Fibroblast of lung (primary cell): ENCODE measurements around the gene RFPL2. TPM values are rescaled to one million over a fixed set of nuclear protein-coding genes. Genes with fewer than 3 reads are reported as not detected.

Experiments
- DNase-seq, 2 donors: peaks; one replicate each; pipeline versions ENCODE4 v3.0.0 to v3.0.0-alpha.2; 2010; ENCODE audit warnings: low read depth in 2 of 2
- H2AFZ ChIP-seq: 2 replicates; pipeline ENCODE4 v1.5.1; 2012; ENCODE audit warnings: low read length, control low read depth, inconsistent platforms
- H3K27ac ChIP-seq: 2 replicates; pipeline ENCODE4 v1.5.1; 2011; ENCODE audit warnings: low read length, control low read depth; ENCODE audit not compliant: insufficient read depth
- H3K27me3 ChIP-seq: 2 replicates; pipeline ENCODE4 v1.5.1; 2011; ENCODE audit warnings: mild to moderate bottlenecking, low read length; ENCODE audit not compliant: control insufficient read depth, insufficient read depth
- H3K36me3 ChIP-seq: 2 replicates; pipeline ENCODE4 v1.5.1; 2011; ENCODE audit warnings: low read length; ENCODE audit not compliant: control insufficient read depth, insufficient read depth
- H3K4me1 ChIP-seq: 2 replicates; pipeline ENCODE4 v1.5.1; 2011; ENCODE audit warnings: low read length; ENCODE audit not compliant: control insufficient read depth, insufficient read depth; ENCODE audit errors: extremely low read depth
- H3K4me2 ChIP-seq: 2 replicates; pipeline ENCODE4 v1.5.1; 2011; ENCODE audit warnings: low read length, control low read depth; ENCODE audit not compliant: insufficient read depth; ENCODE audit errors: extremely low read depth
- H3K4me3 ChIP-seq, 4 experiments: fragments of 200-600 bp in 1 of 4; sonication (generic) in 1 of 4; replicated peaks in 1 of 4; 2 replicates each; pipeline ENCODE4 v1.5.1; 2011 to 2016; ENCODE audit warnings: low read length in 4 of 4, low read depth in 3 of 4, mild to moderate bottlenecking in 3 of 4, control low read depth in 2 of 4, inconsistent platforms in 1 of 4, mixed read lengths in 1 of 4; ENCODE audit not compliant: insufficient read depth in 1 of 4; ENCODE audit errors: control extremely low read depth in 1 of 4
- H3K79me2 ChIP-seq: 2 replicates; pipeline ENCODE4 v1.5.1; 2012; ENCODE audit warnings: mild to moderate bottlenecking, low read length, inconsistent platforms; ENCODE audit not compliant: control insufficient read depth, insufficient read depth
- H3K9ac ChIP-seq: 2 replicates; pipeline ENCODE4 v1.5.1; 2011; ENCODE audit warnings: mild to moderate bottlenecking, low read length, control low read depth; ENCODE audit not compliant: insufficient read depth
- H3K9me3 ChIP-seq: 2 replicates; pipeline ENCODE4 v1.5.1; 2012; ENCODE audit warnings: low read depth, low read length; ENCODE audit not compliant: control insufficient read depth, insufficient read depth
- H4K20me1 ChIP-seq: 2 replicates; pipeline ENCODE4 v1.5.1; 2011; ENCODE audit warnings: low read length; ENCODE audit not compliant: control insufficient read depth, insufficient read depth; ENCODE audit errors: extremely low read depth
- EZH2 ChIP-seq: IDR thresholded peaks from 2 replicates; pipeline ENCODE4 v1.5.1; 2012; ENCODE audit warnings: low read length, control low read depth, mild to moderate bottlenecking; ENCODE audit errors: missing control alignments
- polyA minus RNA-seq: library from RNA; depleted of rRNA, polyadenylated mRNA; stranded (reverse); fragments of >200 nt; gene quantifications from 2 replicates; pipeline ENCODE4 v1.2.3, GENCODE V29; 2011; ENCODE audit warnings: low replicate concordance
- polyA plus RNA-seq, 2 donors: library from polyadenylated mRNA; depleted of rRNA in 1 of 2; stranded (reverse) in 1 of 2; unstranded in 1 of 2; fragments of >200 nt; gene quantifications; 2 replicates each; pipeline ENCODE4 v1.2.1, GENCODE V29; 2011 to 2012; ENCODE audit warnings: missing spikeins in 1 of 2
- total RNA-seq: library from RNA; depleted of rRNA; stranded (reverse); fragments of >200 nt; gene quantifications from 2 replicates; pipeline ENCODE4 v1.2.1, GENCODE V29; 2014
- TF ChIP-seq, protein P1 (sequence below), 2 donors: IDR thresholded peaks in 1 of 2; conservative IDR thresholded peaks in 1 of 2; 1 replicate in 1 of 2; 2 replicates in 1 of 2; pipeline ENCODE4 v1.5.1; 2011 to 2012; ENCODE audit warnings: low read length in 2 of 2, control low read depth in 1 of 2, inconsistent platforms in 1 of 2, low read depth in 1 of 2, mild to moderate bottlenecking in 1 of 2

RFPL2 gene
- total RNA-seq: not detected in 2 replicates
- not detected in 2 replicates for polyA plus RNA-seq
- not detected in 2 replicates for polyA plus RNA-seq (2012)
- polyA minus RNA-seq: not detected in 2 replicates

GRCh38 chr22:32204856-32205722 lies at the start of gene RFPL2:
TSS of gene RFPL2 (minus strand) at chr22:32205073. CDS start at chr22:32202451, 2,622 bp downstream.
- no peaks in the 10 kb centered on the region for H3K79me2 ChIP-seq
- no peak within 1 kb of the TSS for H3K4me2 ChIP-seq
- no peak within 1 kb of the TSS for H3K27ac ChIP-seq
- TF ChIP-seq, protein P1, sequence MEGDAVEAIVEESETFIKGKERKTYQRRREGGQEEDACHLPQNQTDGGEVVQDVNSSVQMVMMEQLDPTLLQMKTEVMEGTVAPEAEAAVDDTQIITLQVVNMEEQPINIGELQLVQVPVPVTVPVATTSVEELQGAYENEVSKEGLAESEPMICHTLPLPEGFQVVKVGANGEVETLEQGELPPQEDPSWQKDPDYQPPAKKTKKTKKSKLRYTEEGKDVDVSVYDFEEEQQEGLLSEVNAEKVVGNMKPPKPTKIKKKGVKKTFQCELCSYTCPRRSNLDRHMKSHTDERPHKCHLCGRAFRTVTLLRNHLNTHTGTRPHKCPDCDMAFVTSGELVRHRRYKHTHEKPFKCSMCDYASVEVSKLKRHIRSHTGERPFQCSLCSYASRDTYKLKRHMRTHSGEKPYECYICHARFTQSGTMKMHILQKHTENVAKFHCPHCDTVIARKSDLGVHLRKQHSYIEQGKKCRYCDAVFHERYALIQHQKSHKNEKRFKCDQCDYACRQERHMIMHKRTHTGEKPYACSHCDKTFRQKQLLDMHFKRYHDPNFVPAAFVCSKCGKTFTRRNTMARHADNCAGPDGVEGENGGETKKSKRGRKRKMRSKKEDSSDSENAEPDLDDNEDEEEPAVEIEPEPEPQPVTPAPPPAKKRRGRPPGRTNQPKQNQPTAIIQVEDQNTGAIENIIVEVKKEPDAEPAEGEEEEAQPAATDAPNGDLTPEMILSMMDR (conservative IDR thresholded peaks at IDR 0.05 in 1 of 2, IDR thresholded peaks at IDR 0.05 in 1 of 2; ENCODE audit: low read depth in 1 of 2, low read length in 2 of 2): no peak
- no peak for TF ChIP-seq EZH2
- H3K27me3 ChIP-seq: peaks cover 4% of the 10 kb centered on the region
- no peaks in the 10 kb centered on the region for H3K36me3 ChIP-seq
- no peaks in the 10 kb centered on the region for H3K4me1 ChIP-seq
- no peaks in the 10 kb centered on the region for H3K9me3 ChIP-seq
- no peaks in the 10 kb centered on the region for H4K20me1 ChIP-seq
- no peak within 1 kb of the TSS for H2AFZ ChIP-seq
- H3K4me3 ChIP-seq: no peak within 1 kb of the TSS
- DNase-seq: peak in 1 of 2 donors; percentile 27
- no peak within 1 kb of the TSS for H3K9ac ChIP-seq

- no peak overlapping the region for H3K4me2 ChIP-seq
- H4K20me1 ChIP-seq: no peaks in the 10 kb centered on the region
- TF ChIP-seq, protein P1 (conservative IDR thresholded peaks at IDR 0.05 in 1 of 2, IDR thresholded peaks at IDR 0.05 in 1 of 2; ENCODE audit: low read depth in 1 of 2, low read length in 2 of 2): no peak
- TF ChIP-seq EZH2: no peak
- H3K36me3 ChIP-seq: no peaks in the 10 kb centered on the region
- no peak overlapping the region for H2AFZ ChIP-seq
- DNase-seq: no peak
- H3K27me3 ChIP-seq: no peaks in the 10 kb centered on the region
- no peaks in the 10 kb centered on the region for H3K4me1 ChIP-seq
- no peaks in the 10 kb centered on the region for H3K9me3 ChIP-seq
- H3K27ac ChIP-seq: no peak overlapping the region
- no peak overlapping the region for H3K9ac ChIP-seq
- no peak overlapping the region for H3K4me3 ChIP-seq
- no peaks in the 10 kb centered on the region for H3K79me2 ChIP-seq
Observed at GRCh38 chr22:32249231-32249630, 44.4 kb upstream of the RFPL2 start.

- no peak overlapping the region for H2AFZ ChIP-seq
- no peak overlapping the region for H3K27ac ChIP-seq
- H3K79me2 ChIP-seq: no peaks in the 10 kb centered on the region
- no peaks in the 10 kb centered on the region for H3K36me3 ChIP-seq
- no peaks in the 10 kb centered on the region for H3K27me3 ChIP-seq
- H4K20me1 ChIP-seq: no peaks in the 10 kb centered on the region
- no peak for DNase-seq
- TF ChIP-seq, protein P1 (conservative IDR thresholded peaks at IDR 0.05 in 1 of 2, IDR thresholded peaks at IDR 0.05 in 1 of 2; ENCODE audit: low read depth in 1 of 2, low read length in 2 of 2): no peak
- no peak overlapping the region for H3K4me2 ChIP-seq
- no peak overlapping the region for H3K9ac ChIP-seq
- H3K4me3 ChIP-seq: no peak overlapping the region
- H3K9me3 ChIP-seq: no peaks in the 10 kb centered on the region
- no peaks in the 10 kb centered on the region for H3K4me1 ChIP-seq
Observed at GRCh38 chr22:32248276-32248675, 43.4 kb upstream of the RFPL2 start.
